Activated CD4-positive, alpha-beta T cell treated with anti-CD3 and anti-CD28 coated beads, Interleukin-2, amount 10 ng/mL, durations not matched to agents 24 days and 14 days (primary cell): ENCODE results near the gene PCDH1. TPM values are rescaled to one million over a fixed set of nuclear protein-coding genes. Genes with fewer than 3 reads are reported as not detected.
"Not testable (repeated sequence)": the region's sequence is repeated elsewhere in the genome, so short reads cannot be mapped to it uniquely, and the experiment has no call there.

Experiments used
- DNase-seq: peaks from one replicate; pipeline ENCODE4 v3.0.0; 2022
- H3K27ac Mint-ChIP-seq: one replicate; pipeline ENCODE4 v1.8.0; 2022; ENCODE audit warnings: mild to moderate bottlenecking, mixed read lengths
- H3K27me3 Mint-ChIP-seq: one replicate; pipeline ENCODE4 v1.8.0; 2022; ENCODE audit warnings: mixed read lengths
- H3K36me3 Mint-ChIP-seq: one replicate; pipeline ENCODE4 v1.8.0; 2022; ENCODE audit warnings: low read depth, mild to moderate bottlenecking, mixed read lengths
- H3K4me1 Mint-ChIP-seq: one replicate; pipeline ENCODE4 v1.8.0; 2021; ENCODE audit warnings: mixed read lengths
- H3K4me3 Mint-ChIP-seq: one replicate; pipeline ENCODE4 v1.8.0; 2022; ENCODE audit warnings: mild to moderate bottlenecking, moderate library complexity, mixed read lengths
- H3K9me3 Mint-ChIP-seq: one replicate; pipeline ENCODE4 v1.8.0; 2021; ENCODE audit warnings: mixed read lengths
- intact Hi-C: fragments of 100-400 bp; cut with micrococcal nuclease; formaldehyde crosslinking; loops from one replicate; pipeline ENCODE4 v1.15.1; 2023
- total RNA-seq: library from RNA; stranded (reverse); gene quantifications from 2 replicates; pipeline ENCODE4 v1.2.3, GENCODE V29; 2022

The PCDH1 gene
- total RNA-seq, 1 donor from 2014 or later, result not detected

GRCh38 chr5:141910271-141910673, 32.1 kb upstream of the PCDH1 start:
- Mint-ChIP-seq H3K27ac (no peak overlapping the region), H3K9me3 (no peaks in the 10 kb centered on the region), H3K4me1 (peaks cover 6% of the 10 kb centered on the region), H3K36me3 (no peaks in the 10 kb centered on the region), H3K4me3 (no peak overlapping the region), H3K27me3 (peaks cover 36% of the 10 kb centered on the region)
- intact Hi-C loops, result no loop called here
- no peak for DNase-seq

DNA sequence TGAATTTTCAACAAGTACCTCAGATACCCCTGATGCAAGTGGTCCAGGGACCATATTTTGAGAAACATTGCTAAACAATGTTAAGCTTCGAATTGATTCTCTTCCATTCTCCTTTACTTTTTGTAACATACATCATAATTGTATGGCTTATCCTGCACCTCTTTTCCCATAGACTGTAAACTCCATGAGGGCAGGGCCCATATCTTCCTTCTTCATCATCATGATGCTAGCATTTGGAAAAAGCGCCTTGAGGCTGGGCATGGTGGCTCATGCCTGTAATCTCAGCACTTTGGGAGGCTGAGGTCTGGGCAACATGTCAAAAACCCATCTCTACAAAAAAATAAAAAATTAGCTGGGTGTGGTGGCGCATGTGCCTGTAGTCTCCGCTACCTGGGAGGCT, 31.0 kb upstream of the PCDH1 start:
- peaks cover 30% of the 10 kb centered on the region for H3K27me3 Mint-ChIP-seq
- H3K36me3 Mint-ChIP-seq, result no peaks in the 10 kb centered on the region
- H3K27ac Mint-ChIP-seq, result no peak overlapping the region
- H3K4me3 Mint-ChIP-seq, result no peak overlapping the region
- H3K9me3 Mint-ChIP-seq, result no peaks in the 10 kb centered on the region
- H3K4me1 Mint-ChIP-seq, result peaks cover 6% of the 10 kb centered on the region
- intact Hi-C loops, result no loop called here
- DNase-seq, result no peak

GRCh38 chr5:141908796-141909195, 30.6 kb upstream of the PCDH1 start:
- Mint-ChIP-seq H3K4me1 (peaks cover 6% of the 10 kb centered on the region), H3K27me3 (peaks cover 31% of the 10 kb centered on the region)

DNA sequence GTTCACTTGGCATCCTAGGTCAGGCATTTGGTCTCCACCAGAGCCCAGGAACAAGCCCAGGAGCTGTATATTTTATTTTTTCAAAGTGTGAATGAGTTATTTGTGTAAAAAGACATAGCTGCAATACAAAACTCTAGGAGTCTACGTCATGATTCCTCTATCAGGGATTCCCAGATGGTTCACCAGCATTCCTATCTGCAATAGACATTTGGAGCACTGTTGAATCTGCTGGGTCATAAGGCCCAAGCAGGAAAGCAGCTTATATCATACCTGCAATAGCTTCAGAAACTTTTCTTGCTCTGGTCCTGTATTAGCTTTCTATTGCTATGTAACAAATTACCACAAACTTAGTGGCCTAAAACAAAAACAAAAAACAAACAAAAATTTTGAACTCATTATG, 28.8 kb upstream of the PCDH1 start:
- peaks cover 27% of the 10 kb centered on the region for H3K27me3 Mint-ChIP-seq
- no peak overlapping the region for H3K4me3 Mint-ChIP-seq
- DNase-seq, result no peak
- no peaks in the 10 kb centered on the region for H3K4me1 Mint-ChIP-seq
- H3K27ac Mint-ChIP-seq, result no peak overlapping the region
- H3K36me3 Mint-ChIP-seq, result no peaks in the 10 kb centered on the region
- intact Hi-C loops, result no loop called here
- no peaks in the 10 kb centered on the region for H3K9me3 Mint-ChIP-seq

More at GRCh38 chr5:141908796-141909195, 30.6 kb upstream of the PCDH1 start:
- Mint-ChIP-seq H3K36me3 (no peaks in the 10 kb centered on the region), H3K4me3 (no peak overlapping the region), H3K27ac (no peak overlapping the region), H3K9me3 (no peaks in the 10 kb centered on the region)
- intact Hi-C loops, result no loop called here
- no peak for DNase-seq

- intact Hi-C loops, result no loop called here
- H3K9me3 Mint-ChIP-seq, result no peaks in the 10 kb centered on the region
Measured at GRCh38 chr5:141906517-141906916, 28.3 kb upstream of the PCDH1 start.

GRCh38 chr5:141904551-141904950, 26.3 kb upstream of the PCDH1 start:
- peaks cover 32% of the 10 kb centered on the region for H3K27me3 Mint-ChIP-seq
- no peaks in the 10 kb centered on the region for H3K4me1 Mint-ChIP-seq
- H3K9me3 Mint-ChIP-seq, result no peaks in the 10 kb centered on the region
- intact Hi-C loops, result no loop called here
- no peak overlapping the region for H3K27ac Mint-ChIP-seq
- DNase-seq, result no peak
- no peaks in the 10 kb centered on the region for H3K36me3 Mint-ChIP-seq
- no peak overlapping the region for H3K4me3 Mint-ChIP-seq

More at GRCh38 chr5:141906517-141906916, 28.3 kb upstream of the PCDH1 start:
- H3K27ac Mint-ChIP-seq, result no peak overlapping the region
- no peak overlapping the region for H3K4me3 Mint-ChIP-seq
- no peaks in the 10 kb centered on the region for H3K36me3 Mint-ChIP-seq
- H3K4me1 Mint-ChIP-seq, result no peaks in the 10 kb centered on the region
- DNase-seq, result no peak
- peaks cover 30% of the 10 kb centered on the region for H3K27me3 Mint-ChIP-seq

DNA sequence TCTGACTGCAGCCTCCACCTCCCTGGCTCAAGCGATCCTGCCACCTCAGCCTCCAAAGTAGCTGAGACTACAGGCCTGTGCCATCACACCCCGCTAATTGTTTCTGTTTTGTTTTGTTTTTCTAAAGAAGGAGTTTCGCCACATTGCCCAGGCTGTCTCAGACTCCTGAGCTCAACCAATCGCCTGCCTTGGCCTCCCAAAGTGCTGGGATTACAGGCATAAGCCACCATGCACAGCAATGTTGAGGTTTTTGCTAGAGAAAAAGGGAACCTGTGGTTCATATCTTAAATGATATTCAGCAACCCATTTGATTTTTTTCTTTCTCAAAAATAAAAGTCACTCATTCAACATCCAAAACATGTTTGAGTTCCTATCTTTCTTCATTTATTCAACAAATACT, 25.1 kb upstream of the PCDH1 start:
- Mint-ChIP-seq H3K4me3 (no peak overlapping the region), H3K36me3 (no peaks in the 10 kb centered on the region), H3K27me3 (peaks cover 29% of the 10 kb centered on the region), H3K27ac (no peak overlapping the region), H3K9me3 (no peaks in the 10 kb centered on the region), H3K4me1 (no peaks in the 10 kb centered on the region)
- intact Hi-C loops, result no loop called here
- DNase-seq, result no peak

DNA sequence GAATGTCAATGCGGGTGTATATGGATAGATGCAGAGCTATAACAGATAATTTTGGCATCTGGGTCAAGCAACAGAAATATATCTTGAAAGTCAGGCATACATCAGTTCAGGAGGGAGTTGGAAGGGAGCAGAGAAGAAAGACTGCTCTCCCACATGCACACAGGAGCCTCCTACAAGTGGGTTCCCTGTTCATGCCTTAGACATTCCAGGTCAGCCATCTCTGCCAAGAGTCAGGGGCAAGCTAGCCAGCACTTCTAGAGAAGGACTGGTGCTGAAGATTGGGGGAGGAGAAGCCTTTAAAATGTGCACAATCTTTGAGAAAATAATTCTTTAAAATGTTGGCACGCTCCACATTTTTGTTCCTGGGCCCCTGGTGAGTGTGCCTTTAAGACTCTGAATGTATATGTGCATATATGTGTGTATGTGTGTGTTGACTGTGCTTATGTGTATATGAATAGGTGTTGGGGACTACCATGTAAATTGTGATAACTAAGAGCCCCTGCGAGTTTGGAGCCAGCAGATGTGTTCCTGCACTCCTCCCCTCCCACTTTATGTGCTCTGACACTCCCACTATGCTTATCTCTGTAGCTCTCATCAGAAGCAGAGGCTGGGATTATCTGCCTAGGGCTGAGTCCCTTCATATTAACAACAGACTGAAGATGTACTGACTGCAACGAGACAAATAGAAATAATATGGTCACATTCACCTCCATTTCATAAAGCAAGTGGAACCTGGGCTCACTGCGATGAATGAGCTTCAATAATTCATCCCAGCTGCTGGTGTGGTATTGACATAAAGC, 24.0 kb upstream of the PCDH1 start:
- H3K27ac Mint-ChIP-seq, result no peak overlapping the region
- intact Hi-C loops, result no loop called here
- H3K27me3 Mint-ChIP-seq, result peaks cover 29% of the 10 kb centered on the region
- DNase-seq, result no peak
- no peaks in the 10 kb centered on the region for H3K9me3 Mint-ChIP-seq
- no peaks in the 10 kb centered on the region for H3K36me3 Mint-ChIP-seq
- no peak overlapping the region for H3K4me3 Mint-ChIP-seq
- no peaks in the 10 kb centered on the region for H3K4me1 Mint-ChIP-seq

DNA sequence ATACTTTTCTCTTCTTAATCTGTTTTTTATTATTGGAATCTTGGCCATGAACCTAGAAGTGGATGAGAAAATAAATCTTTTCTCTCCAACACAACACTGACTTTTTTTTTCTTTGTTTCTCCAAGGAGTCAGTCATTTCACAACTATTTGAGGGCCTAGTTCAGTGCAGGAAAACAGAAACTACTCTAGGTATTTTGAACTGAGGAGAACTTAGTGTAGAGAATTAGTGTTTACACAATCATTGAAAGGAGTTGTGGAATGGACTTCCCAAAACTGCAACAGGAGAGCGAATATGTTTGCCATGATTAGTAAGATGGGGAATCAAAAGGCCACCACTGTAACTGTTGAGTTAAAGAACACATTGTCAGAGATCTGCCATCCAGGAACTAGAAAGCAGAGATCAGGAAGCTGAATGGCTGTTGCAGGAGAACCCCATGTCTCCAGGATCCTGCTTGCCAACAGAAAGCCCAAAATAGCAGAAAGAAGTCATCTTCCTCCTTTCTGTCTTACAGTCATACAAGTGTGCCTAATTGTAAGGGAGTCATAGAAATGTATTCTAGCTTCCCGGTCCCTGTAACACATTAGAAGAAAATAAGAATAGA, 20.3 kb upstream of the PCDH1 start:
- Mint-ChIP-seq H3K4me1 (no peaks in the 10 kb centered on the region), H3K36me3 (no peaks in the 10 kb centered on the region), H3K27me3 (peaks cover 34% of the 10 kb centered on the region), H3K27ac (no peak overlapping the region), H3K4me3 (no peak overlapping the region), H3K9me3 (no peaks in the 10 kb centered on the region)
- DNase-seq, result no peak
- intact Hi-C loops, result no loop called here

GRCh38 chr5:141897425-141897824, 19.2 kb upstream of the PCDH1 start:
- Mint-ChIP-seq H3K36me3 (no peaks in the 10 kb centered on the region), H3K9me3 (no peaks in the 10 kb centered on the region), H3K4me1 (no peaks in the 10 kb centered on the region), H3K4me3 (no peak overlapping the region), H3K27ac (no peak overlapping the region), H3K27me3 (peaks cover 27% of the 10 kb centered on the region)
- DNase-seq, result no peak
- intact Hi-C loops, result no loop called here

- intact Hi-C loops, H3K9me3 Mint-ChIP-seq, H3K4me1 Mint-ChIP-seq, DNase-seq, H3K36me3 Mint-ChIP-seq, H3K4me3 Mint-ChIP-seq, H3K27ac Mint-ChIP-seq: not testable (repeated sequence)
- H3K27me3 Mint-ChIP-seq, result peaks cover 29% of the 10 kb centered on the region
Measured at GRCh38 chr5:141890429-141890828, 12.2 kb upstream of the PCDH1 start.

GRCh38 chr5:141889282-141889871, 11.2 kb upstream of the PCDH1 start:
- intact Hi-C loops, result loop anchor here (1.0 kb wide), 1 partner anchor 71 kb away; no protein-coding TSS in a partner anchor
- Mint-ChIP-seq H3K27me3 (peaks cover 34% of the 10 kb centered on the region), H3K4me1 (no peaks in the 10 kb centered on the region), H3K36me3 (no peaks in the 10 kb centered on the region), H3K4me3 (no peak overlapping the region), H3K27ac (no peak overlapping the region), H3K9me3 (no peaks in the 10 kb centered on the region)
- no peak for DNase-seq

GRCh38 chr5:141883892-141884318, 5.7 kb upstream of the PCDH1 start:
- Mint-ChIP-seq H3K4me3 (no peak overlapping the region), H3K27ac (no peak overlapping the region), H3K36me3 (no peaks in the 10 kb centered on the region), H3K4me1 (peaks cover 12% of the 10 kb centered on the region), H3K27me3 (peaks cover 65% of the 10 kb centered on the region), H3K9me3 (no peaks in the 10 kb centered on the region)
- intact Hi-C loops, result no loop called here
- DNase-seq, result no peak

DNA sequence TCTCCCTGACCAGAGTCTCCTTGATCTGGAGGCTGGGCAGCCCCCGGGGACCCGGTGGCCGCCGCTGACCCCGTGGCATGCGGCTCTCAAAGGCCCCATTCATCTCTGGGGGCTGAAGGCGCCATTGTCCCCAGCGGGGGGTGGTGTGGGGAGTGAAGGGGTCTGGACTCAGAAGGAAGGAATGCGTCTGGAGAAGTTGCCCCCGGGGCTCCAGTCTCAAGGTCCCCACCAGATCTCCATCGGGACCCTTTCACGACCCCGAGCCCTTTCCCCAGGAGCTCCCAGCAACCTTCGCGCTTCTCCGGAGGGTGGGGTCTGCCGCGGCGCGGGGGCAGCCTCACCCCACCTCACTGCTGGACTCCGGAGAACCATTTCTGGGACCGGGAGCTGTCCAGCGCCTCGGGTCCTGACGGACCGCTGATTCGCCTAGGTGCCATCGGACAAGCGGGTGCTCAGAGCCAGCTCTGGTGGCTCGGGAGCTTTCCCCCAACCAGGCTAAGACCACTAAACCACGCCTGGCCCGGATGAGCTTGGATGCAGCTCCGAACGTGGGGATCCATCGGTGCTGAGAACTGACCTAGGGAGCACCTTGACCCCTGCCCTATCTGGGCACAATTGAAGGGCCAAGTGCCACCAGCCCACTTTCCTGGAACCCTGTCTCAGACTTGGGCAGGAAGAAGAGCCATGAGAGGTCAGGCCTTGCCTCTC, 5.1 kb upstream of the PCDH1 start:
- peak; percentile 81 for DNase-seq
- intact Hi-C loops, result no loop called here
- no peak overlapping the region for H3K27ac Mint-ChIP-seq
- H3K4me1 Mint-ChIP-seq, result peaks cover 17% of the 10 kb centered on the region
- peaks cover 70% of the 10 kb centered on the region for H3K27me3 Mint-ChIP-seq
- no peaks in the 10 kb centered on the region for H3K9me3 Mint-ChIP-seq
- H3K36me3 Mint-ChIP-seq, result no peaks in the 10 kb centered on the region
- no peak overlapping the region for H3K4me3 Mint-ChIP-seq
